GM19043 (cell line): Measurements from ENCODE around the gene MECP2.

Experiments
- ATAC-seq: cut with Tn5 transposase; IDR thresholded peaks from one replicate; pipeline ENCODE4 v1.9.1; 2021; ENCODE audit warnings: low read depth; ENCODE audit not compliant: unreplicated experiment

Gene MECP2

DNA sequence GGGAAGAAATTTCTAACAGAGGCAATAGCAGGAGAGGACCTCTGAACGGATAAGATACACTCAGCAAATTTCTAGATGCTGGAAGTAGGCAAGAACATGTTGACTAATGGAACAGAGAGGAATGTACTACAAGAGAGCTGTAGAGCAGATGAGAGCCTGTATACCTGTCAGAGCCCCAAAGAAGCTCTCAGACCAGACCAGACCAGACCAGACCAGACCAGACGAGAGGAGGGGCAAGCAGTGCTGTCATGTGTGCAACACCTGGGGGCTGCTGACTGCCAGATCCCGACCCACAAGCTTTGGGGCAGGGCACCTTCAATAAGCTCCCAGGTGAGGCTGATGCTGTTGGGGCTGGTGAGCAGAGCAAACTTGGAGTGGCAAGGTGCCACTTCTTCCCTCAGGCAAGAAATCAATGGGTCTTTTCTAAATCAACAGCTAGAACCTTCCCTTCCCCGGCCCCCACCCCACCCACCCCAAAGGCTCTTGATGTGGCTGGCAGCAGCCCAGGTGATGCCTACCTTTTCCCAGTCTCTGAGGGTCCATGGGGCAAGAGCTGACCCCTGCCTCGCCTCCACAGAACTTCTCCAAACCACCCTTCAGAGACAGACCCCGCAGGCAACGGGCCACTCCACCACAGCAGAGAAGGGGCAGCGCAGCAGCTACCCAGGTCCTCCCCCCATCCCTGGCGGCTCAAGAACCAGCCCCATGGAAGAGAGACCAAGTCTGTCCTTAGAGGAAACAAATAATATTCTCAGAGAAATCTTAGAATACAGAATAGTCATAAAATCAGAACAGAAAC lies 32.7 kb downstream of the MECP2 start:
- no peak for ATAC-seq

DNA sequence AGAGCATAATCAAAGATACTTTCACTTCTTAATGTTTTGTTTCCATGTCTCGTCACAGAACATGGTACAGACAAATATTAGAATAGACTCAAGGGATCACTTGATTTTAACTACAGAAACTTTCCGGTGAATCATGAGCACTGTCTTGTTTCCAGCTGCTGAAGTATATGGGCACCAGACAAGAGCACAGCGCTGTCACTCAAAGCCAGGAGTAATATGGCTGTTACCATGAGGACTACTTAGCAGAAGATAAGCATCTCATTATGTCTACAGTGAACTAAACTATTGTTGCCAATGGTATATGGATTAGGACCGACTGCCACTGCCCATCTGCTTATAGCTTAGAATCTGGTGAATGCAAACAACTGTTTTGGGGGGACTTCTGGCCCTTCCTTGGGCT lies 34.3 kb downstream of the MECP2 start:
- ATAC-seq: no peak

DNA sequence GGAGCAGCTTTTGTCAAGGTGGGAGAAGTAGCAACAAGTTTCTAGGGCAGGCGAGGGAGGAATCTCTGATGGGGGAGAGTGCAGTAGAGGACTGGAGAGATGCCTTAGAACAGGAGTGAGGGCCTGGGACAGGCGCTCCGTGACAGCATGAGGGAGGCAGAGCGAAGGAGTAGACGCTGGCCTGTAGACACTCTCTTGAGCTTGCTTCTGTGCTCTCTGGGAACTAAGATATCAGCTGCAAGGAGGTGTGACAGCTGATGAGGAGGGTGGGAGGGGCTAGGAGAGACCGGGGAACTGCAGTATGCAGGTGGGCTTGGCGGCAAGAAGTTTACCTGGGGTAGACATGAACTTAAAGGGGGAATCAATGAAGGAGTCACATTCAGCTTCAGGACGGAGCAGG lies 35.7 kb downstream of the MECP2 start:
- no peak for ATAC-seq

DNA sequence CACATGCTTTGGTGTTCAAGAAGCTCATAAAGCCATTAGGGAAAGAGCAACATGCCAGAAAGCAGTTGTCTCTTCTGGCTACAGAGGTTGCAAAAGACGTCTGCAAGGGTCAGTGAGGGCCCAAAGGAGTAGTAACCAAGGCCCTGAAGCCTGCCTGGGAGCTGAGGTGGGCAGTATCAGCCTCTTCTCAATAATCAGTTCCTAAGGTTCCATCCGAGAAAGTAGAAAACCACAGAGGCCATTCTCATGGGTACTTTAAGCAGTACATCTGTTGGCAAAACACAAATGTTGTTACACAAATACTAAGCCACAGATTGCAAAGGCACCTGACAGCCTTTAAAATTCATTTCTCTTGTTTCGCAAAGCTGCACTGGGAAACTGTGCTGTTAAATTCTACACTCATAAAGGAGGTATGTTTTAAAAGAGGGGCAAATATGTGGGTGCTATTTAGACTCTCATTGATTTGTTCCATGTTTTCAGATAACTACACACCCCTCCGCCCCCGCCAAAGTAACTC lies 37.7 kb downstream of the MECP2 start:
- no peak for ATAC-seq

DNA sequence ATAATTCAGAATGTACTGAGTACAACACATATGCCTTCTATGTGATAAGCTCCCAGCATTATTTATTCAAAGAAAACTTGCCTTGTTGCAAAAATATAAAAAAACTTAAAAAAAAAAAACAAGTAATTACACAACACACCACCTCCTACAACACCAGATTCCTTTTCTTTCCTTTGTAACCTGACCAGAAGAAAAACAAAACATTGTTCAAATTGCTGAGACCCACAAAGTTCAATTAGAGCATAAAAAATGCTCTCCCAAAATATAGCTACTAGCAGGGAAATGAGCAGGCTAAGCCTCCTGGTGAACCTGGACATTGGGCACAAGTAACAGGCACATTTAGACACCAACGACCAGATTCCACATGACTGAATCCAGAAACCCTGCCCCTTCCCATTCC lies 38.3 kb downstream of the MECP2 start:
- ATAC-seq: no peak

DNA sequence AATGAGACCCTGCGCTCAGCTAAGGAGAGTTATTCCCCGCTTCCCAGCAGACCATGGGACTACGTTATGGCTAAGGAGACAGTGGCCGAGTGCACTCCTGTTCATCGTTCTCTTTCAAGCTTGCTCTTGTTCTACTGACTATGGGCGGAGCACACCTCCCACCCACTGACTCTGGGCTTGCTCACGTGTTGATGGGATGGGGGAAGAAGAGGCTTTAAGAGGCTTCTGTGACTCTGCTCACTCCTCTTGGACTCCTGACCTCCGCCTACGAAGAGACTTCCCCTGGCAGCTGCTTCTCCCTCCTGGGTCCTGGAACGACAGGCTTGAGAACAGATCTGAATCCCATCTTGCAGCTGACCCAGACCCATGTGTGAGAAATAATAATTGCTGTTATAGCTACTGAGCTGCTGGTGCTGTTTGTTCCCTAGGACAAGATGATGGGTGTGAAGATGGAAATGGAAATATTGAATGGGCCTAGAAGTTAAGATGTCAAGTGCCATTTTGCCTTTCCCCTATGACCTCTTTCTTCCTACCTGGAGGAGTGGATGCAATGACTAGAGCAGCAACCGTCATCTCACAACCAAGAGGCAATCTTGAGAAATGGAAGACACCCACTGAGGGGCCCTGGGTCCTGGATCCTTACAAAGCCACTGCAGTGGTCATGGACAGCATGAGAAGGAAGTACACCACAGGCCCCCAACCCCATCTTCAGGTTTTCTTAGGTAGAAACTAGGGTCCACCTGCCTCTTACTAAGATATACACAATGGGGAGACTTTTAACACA lies 39.1 kb downstream of the MECP2 start:
- no peak for ATAC-seq

DNA sequence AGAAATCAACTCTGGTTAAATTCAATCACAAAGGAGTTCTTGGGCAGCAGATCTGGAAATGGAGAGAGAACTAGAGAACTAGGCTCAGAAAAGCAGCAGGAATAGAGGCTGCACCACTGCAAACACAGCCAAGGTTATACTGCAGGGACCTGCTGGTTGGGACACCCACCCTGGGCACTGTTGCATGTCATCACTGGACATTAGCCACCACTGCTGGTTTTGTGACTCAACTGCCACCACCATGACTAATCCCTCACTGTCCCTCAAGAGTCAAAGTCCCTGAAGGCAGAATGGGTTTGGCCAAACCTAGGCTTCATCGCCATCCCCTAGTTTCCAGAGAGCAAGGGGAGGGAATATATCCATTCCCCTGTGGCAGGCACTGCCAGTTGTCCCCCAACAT lies 39.7 kb downstream of the MECP2 start:
- ATAC-seq: no peak

DNA sequence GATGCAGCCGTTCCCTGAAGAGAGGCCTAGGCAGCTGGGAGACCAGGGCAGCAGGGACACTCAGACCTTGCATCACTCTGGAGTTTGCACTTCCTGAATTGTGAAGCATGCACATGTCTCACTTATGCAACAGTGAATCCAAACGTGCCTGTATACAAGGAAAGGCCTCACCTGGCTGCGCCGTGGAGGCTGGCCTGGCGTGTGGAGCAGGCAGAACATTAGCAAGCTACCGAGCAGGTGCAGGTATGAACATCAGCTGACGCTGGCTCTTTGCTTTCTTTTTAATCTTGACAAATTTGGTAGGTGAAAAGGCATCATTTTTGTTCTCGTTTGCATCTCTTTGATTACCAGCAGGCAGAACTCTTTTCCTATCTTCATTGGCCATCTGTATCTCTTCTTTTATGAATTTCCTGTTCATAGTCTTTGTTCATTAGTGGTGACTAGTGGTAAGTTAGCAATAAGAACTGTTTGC lies 40.7 kb downstream of the MECP2 start:
- no peak for ATAC-seq

DNA sequence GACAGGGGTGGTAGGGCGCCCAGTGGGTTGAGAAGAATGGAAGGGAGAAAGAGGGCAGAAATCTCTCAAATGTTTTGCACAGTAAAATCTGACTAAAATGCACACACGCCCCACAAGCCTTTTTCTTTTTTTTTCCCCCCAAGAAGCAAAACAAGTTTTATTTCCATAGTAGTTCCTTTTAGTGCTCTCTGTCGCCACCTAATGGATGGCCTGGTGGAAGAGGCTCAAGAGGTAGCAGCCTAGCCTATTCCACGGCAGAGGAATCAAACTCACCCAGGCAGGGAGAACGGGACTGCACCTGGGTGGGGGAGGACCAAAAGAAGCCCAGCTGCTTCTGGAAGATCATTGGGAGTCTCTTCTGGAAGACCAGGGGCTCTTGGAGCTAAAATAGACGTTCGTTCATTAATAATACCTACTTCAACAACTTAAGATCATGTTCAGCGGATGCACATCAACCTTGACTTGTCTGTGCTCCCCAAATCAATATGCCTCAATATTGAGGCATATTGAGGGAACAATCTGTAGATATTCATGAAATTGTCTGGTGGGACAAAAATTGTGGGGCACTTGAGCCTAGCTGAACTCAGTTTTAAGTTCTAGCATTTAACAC lies 46.2 kb downstream of the MECP2 start:
- no peak for ATAC-seq

DNA sequence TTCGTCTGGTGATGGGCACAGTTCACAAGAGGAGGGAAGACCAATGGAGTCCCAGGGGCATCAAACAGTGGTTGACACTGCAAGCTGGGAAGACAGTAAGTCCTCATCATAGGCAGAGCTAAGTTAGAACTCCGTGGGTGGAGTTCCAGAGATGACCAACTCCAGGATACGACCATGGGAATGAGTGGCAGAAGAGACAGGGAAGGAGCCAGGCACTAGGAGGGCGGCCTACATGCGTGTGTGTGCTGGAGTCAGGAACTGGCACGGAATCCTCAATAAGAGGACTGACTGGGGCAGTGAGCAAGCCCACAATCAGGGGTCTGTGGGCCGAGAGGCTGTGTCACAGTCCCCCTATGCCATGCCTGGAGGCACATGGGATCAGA lies 47.4 kb downstream of the MECP2 start:
- no peak for ATAC-seq

DNA sequence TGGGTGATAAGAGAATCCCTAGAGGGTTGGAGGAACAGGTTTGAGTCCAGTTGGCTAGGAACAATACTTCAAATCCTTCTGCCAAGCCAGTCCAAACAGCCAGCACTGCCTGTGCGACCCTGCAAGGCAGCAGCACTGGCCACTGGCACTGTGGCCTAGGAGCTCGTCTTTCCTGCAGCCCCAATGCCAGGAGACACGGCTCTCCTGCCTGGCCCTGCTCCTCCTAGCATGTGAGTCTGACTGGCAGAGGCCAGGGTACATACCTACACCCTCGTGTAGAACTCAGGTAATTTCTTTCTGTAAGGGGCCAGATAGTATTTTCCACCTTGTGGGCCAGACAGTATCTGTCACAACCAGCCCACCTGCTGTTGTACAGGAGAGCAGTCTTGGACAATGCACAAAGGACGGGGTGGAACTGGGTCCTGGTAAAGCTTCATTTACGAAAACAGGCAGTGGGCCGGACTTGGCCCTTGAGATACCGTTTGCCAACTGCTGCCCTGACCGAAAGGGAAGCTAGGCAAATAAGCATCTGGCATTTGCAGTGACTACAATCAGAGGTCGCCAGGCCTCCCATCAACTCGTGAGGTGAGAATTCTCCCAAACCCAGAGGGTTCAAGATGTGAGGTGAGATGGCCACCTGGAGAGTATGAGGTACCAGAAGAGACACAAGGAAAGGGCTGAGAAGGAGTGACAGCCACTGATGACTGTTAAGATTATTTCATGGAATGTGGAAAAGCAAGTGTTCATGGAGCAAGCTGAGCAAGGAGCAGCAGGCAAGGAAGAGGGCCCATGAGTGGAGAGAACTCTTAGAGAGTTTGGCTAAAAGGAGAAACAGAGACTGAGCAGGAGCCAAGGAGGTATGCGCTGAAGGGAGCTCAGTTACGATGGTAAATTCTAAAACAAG lies 48.1 kb downstream of the MECP2 start:
- no peak for ATAC-seq

DNA sequence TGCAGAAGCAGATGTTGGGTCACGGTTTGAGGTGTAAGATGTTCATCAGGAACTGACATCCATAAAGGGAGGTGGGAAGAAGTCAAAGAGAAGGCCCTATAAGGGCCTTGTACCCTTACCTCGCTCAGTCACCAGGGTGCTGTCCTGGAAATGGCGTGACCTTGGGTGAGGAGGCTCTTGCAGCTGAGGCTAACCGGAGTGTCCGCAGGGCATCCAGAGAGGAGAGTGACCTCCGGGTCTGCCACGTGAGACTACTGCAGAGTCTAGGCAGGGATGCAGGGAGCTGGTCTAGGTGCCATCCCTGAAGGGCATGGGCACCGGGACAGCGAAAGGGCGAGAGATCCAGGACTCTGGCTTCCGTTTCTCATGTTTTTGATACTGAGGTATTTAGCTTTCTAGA lies 49.1 kb downstream of the MECP2 start:
- ATAC-seq: no peak

DNA sequence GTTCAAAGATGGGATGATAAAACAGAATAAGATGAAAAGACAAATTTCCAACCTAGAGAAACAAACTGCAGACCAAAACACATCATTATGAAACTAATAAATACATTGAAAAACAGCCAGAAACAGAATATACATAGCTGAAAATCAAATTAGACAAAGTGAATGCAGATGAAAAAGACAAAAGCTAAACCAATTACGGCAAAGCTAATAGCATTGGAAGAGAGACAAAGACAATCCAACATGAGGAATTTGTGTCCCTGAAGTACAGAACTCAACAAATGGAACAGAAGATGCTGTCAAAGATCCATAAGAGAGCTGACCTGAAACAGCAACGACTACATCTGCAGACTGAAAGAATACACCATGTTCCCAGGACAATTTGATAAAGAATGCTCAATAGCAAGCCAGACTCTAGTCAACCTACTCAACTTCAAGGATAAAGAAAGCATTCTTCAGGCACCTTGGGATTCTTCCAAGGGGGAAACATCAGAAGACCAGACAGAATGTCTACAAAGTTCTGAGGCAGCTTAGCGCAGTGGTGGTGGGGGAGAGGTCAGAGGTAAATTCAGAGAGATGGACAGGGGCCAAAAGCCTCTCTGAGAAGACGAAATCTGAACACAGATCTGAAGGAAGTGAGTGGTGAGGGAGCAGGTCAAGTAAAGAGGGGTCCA lies 50.4 kb downstream of the MECP2 start:
- ATAC-seq: no peak

DNA sequence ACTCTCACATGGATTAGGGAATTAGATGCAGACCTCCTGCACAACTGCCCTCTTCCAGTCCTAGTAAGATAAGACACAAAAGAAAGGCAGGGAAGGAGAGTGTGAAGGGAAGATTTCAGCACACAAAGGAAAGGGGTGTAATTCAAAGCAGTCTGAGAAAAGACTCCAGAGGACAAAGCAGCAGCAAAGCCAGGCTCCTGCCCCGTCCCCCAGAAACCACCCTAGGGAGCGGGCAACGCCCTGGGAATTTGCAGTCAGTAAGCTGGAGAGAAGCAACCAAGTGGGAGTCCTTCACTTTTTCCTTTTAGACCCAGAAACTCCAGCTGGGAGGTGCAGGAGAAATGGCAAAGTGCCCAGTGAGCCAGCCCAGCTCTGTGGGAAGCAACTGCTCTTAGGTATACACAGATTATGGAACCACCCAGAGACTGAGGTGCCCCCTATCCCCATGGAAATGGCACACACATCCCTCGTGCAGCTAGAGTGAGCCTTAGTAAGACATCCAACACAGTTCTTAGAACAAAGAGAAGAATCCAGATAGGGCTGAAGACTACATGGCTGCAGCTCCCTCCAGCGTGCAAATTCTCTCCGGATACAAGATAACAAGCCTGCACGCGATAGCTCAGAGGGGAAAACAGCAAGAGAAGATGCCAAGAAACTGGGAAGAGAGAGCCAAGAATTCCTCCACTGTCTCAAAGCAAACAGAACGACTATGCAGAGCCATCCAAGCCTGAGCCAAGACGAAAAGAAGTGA lies 51.3 kb downstream of the MECP2 start:
- no peak for ATAC-seq

DNA sequence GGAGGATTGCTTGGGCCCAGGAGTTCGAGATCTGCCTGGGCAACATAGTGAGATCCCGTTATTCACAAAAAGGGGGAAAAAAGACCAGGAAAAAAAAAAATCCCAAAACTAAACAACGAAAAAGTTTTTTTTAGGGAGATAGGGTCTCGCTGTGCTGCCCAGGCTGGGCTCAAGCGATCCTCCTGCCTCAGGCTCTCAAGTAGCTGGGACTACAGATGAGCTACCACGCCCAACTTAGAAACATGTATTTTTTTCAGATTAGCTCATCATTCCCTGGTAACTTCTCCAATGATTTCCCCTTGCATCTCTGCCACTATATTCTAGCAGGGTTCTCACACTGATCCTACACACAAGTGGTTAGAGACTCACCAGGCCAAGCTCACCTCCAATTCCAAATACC lies 53.4 kb downstream of the MECP2 start:
- ATAC-seq: no peak

DNA sequence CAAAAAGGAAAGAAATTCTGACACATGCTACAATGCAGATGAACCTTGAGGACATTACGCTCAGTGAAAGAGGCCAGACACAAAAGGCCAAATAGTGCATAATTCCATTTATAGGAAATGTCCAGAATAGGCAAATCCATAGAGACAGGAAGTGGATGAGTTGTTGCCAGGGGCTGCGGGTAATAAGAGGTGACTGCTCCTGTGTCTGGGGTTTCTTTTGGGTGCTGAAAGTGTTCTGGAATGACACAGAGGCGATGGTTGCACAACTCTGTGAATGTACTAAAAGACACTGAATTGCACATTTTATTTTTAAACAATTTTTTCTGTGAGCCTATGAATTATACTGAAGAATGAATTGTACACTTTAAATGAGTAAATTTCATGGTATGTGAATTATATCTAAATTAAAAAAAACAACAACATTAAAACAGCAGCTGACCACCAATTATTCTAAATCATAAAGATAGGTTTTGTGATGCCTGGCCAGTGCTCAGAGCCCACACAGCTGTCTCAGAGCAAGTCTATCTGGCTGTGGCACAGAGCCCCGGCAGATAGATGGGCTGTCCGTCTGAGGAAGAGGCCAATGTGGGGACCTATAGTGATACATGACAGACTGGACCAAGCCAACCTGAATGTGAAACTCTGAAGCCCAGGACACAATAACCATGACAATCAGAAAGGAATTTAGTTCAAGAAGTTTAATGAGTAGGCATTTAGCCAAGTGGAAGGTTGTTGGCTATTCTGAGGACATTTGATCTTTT lies 54.3 kb downstream of the MECP2 start:
- ATAC-seq: no peak

DNA sequence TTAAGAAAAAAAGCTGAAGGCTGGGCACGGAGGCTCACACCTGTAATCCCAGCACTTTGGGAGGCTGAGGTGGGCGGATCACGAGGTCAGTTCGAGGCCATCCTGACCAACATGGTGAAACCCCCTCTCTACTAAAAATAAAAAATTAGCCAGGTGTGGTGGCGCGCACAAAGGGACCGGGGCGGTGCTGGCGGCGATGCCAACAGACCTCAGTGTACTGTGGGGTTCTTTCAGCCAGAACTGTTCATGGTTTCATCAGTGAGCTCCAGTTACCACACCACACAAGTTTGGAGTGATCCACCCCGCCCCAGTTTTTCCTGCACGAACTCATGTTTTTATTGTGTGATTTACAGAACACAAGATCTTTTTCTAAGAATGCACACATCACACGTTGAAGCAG lies 56.7 kb downstream of the MECP2 start:
- no peak for ATAC-seq

DNA sequence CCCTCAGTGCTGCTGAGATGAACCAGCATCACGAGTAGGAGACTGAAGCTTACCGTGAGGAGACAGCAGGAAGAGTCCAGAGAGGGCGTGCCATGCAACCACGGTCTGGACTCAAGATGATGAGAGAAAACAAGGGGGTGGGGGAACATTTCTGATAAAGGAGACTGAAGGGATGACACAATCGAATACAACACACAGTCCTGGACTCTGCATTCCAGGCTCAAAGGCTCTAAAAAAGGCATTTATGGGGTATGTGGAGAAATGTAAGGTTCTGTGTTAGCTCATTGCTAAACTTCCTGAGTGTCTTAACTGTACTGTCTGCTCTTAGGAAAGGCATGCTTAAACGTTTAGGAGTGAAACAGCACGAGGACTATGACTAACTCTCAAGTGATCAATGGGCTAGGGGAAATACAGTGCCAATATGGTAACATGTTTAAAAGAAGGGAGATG lies 57.2 kb downstream of the MECP2 start:
- ATAC-seq: no peak
